Kidney (tissue), 14 donors: ENCODE results near the gene PTPRK. TPM values are rescaled to one million over a fixed set of nuclear protein-coding genes. Genes with fewer than 3 reads are reported as not detected.

ENCODE experiments used
- DNase-seq, 5 donors: peaks; one replicate each; pipeline ENCODE4 v3.0.0-alpha.2; 2013 to 2020
- FAIRE-seq: peaks from 2 replicates; lab custom pipeline; 2012; peaks lifted over from hg19 to GRCh38; lab: Jason Lieb, UNC
- H3K27ac ChIP-seq, 2 donors: one replicate each; pipeline ENCODE4 v1.7.0; 2013; ENCODE audit warnings: low read depth in 2 of 2, low read length in 2 of 2, inconsistent platforms in 1 of 2
- H3K27me3 ChIP-seq: one replicate; pipeline ENCODE4 v1.7.1; 2013; ENCODE audit warnings: low read length, inconsistent platforms; ENCODE audit not compliant: control insufficient read depth, insufficient read depth
- H3K36me3 ChIP-seq, 3 donors: one replicate each; pipeline versions ENCODE4 v1.7.0 to v1.7.1; 2013; ENCODE audit warnings: low read length in 3 of 3, control low read depth in 1 of 3, inconsistent platforms in 1 of 3; ENCODE audit not compliant: insufficient read depth in 3 of 3, control insufficient read depth in 2 of 3
- H3K4me1 ChIP-seq, 3 donors: one replicate each; pipeline versions ENCODE4 v1.7.0 to v1.7.1; 2013; ENCODE audit warnings: low read length in 3 of 3, inconsistent platforms in 1 of 3, low read depth in 1 of 3; ENCODE audit not compliant: control insufficient read depth in 2 of 3, insufficient read depth in 2 of 3
- H3K4me3 ChIP-seq, 3 donors: one replicate each; pipeline versions ENCODE4 v1.7.0 to v1.8.1; 2013; ENCODE audit warnings: low read length in 3 of 3, control low read depth in 1 of 3, inconsistent platforms in 1 of 3
- H3K9ac ChIP-seq, 3 donors: one replicate each; pipeline versions ENCODE4 v1.7.0 to v1.7.1; 2013; ENCODE audit warnings: low read length in 3 of 3, control low read depth in 1 of 3, inconsistent platforms in 1 of 3
- H3K9me3 ChIP-seq, 3 donors: one replicate each; pipeline versions ENCODE4 v1.7.0 to v1.7.1; 2013; ENCODE audit warnings: low read length in 3 of 3, control low read depth in 1 of 3, inconsistent platforms in 1 of 3; ENCODE audit not compliant: control insufficient read depth in 2 of 3, insufficient read depth in 1 of 3
- intact Hi-C: fragments of 100-400 bp; cut with DNase I; formaldehyde crosslinking; loops from one replicate; pipeline ENCODE4 v1.11.1; 2022
- polyA plus RNA-seq: library from polyadenylated mRNA; stranded (reverse); fragments of 350-450 nt; fragmentation: Illumina TruSeq; extraction: RNeasy Lipid Tissue Mini Kit (QIAGEN cat#74804); gene quantifications from one replicate; pipeline ENCODE4 v1.2.3, GENCODE V29; 2014; ENCODE audit warnings: low read depth, low replicate concordance; ENCODE audit not compliant: insufficient read depth
- total RNA-seq: library from RNA; stranded (reverse); fragmentation: NEBNext Ultra II Directional; extraction: Animal tissue kit (Norgen Biotek cat#: 25700); gene quantifications from one replicate; pipeline ENCODE4 v1.2.1, GENCODE V29; 2021
- TF ChIP-seq, protein P1 (sequence below): IDR thresholded peaks from 3 replicates; pipeline ENCODE4 v1.5.1; 2012; ENCODE audit warnings: mild to moderate bottlenecking, moderate library complexity, borderline replicate concordance; ENCODE audit not compliant: insufficient read depth; ENCODE audit errors: extremely low read depth
- donor health status: control.
- donor health status: control.
- donor health status: control.
- donor health status: control.
- donor health status: control.
- donor health status: DM: yes; HTN: yes; CAD: no.
- donor health status: Normal renal cell carcinoma (clear cell type).

Gene PTPRK
- total and polyA plus RNA-seq, 2 donors from 2014 or later: 9.2 to 72.8 TPM

- no peaks in the 10 kb centered on the region for H3K4me1 ChIP-seq
- peak in 1 of 5 donors; percentile 30 for DNase-seq
- TF ChIP-seq, protein P1, sequence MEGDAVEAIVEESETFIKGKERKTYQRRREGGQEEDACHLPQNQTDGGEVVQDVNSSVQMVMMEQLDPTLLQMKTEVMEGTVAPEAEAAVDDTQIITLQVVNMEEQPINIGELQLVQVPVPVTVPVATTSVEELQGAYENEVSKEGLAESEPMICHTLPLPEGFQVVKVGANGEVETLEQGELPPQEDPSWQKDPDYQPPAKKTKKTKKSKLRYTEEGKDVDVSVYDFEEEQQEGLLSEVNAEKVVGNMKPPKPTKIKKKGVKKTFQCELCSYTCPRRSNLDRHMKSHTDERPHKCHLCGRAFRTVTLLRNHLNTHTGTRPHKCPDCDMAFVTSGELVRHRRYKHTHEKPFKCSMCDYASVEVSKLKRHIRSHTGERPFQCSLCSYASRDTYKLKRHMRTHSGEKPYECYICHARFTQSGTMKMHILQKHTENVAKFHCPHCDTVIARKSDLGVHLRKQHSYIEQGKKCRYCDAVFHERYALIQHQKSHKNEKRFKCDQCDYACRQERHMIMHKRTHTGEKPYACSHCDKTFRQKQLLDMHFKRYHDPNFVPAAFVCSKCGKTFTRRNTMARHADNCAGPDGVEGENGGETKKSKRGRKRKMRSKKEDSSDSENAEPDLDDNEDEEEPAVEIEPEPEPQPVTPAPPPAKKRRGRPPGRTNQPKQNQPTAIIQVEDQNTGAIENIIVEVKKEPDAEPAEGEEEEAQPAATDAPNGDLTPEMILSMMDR: no peak
- no peak for FAIRE-seq
- no peak overlapping the region for H3K4me3 ChIP-seq
- H3K27me3 ChIP-seq: no peaks in the 10 kb centered on the region
- H3K27ac ChIP-seq: no peak overlapping the region
- no peaks in the 10 kb centered on the region for H3K36me3 ChIP-seq
- intact Hi-C loops: no loop called here
- H3K9me3 ChIP-seq: no peaks in the 10 kb centered on the region
- H3K9ac ChIP-seq: no peak overlapping the region
Measured at GRCh38 chr6:127998985-127999384, 521.4 kb downstream of the PTPRK start.

DNA sequence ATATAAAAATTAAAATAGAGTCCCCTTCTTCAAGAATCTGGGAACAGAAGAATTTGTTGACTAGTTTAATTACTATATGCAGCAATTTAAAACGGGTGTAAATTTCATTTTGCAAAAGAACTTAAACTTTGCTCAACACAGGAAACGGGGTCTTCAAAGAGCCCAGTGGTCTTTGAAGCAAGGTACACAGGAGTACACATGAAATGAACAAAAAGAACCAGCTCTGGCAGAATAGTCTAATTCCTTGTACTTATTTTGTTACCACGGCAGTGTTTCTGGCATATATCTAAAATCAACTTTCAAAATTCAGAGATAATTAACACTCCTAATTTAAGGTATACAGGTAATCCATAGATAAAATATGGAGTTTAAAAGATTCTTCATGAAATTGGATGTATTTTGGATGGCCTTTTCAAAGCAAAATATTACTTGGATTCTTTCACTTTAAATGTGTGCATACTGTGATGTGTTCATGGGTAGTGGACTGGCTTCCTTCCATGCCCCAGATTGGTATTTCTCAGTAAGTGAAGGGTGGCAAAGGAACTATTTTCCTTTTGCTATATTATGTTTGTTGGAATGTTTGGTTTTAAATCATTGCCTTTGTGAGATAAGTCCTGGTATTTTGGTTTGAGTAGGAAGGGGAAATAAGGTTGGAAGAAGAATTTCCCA is 522.8 kb downstream of the PTPRK start:
- TF ChIP-seq, protein P1: no peak
- no peaks in the 10 kb centered on the region for H3K4me1 ChIP-seq
- no peak for FAIRE-seq

GRCh38 chr6:127996925-127997324 is 523.5 kb downstream of the PTPRK start:
- TF ChIP-seq, protein P1: no peak
- intact Hi-C loops: no loop called here
- H3K4me1 ChIP-seq: no peaks in the 10 kb centered on the region
- no peak overlapping the region for H3K4me3 ChIP-seq
- no peak overlapping the region for H3K27ac ChIP-seq
- H3K36me3 ChIP-seq: no peaks in the 10 kb centered on the region
- DNase-seq (no peak), FAIRE-seq (no peak)
- H3K9ac ChIP-seq: no peak overlapping the region
- H3K27me3 ChIP-seq: no peaks in the 10 kb centered on the region
- no peaks in the 10 kb centered on the region for H3K9me3 ChIP-seq

More for the DNA sequence above, 522.8 kb downstream of the PTPRK start:
- no peak overlapping the region for H3K9ac ChIP-seq
- H3K27me3 ChIP-seq: no peaks in the 10 kb centered on the region
- H3K27ac ChIP-seq: no peak overlapping the region
- no peaks in the 10 kb centered on the region for H3K36me3 ChIP-seq
- intact Hi-C loops: no loop called here
- DNase-seq: no peak
- H3K9me3 ChIP-seq: no peaks in the 10 kb centered on the region
- H3K4me3 ChIP-seq: no peak overlapping the region
